AG09319 (cell line): ENCODE results near the gene ABCA4.

Experiments
- DNase-seq: peaks from one replicate; pipeline ENCODE4 v3.0.0-alpha.2; 2010; ENCODE audit warnings: low read depth; ENCODE audit errors: extremely low read depth
- TF ChIP-seq, protein P1 (sequence below): IDR thresholded peaks from 2 replicates; pipeline ENCODE4 v1.5.1; 2011; ENCODE audit warnings: low read depth, mild to moderate bottlenecking, inconsistent platforms, low read length, moderate library complexity

The ABCA4 gene

GRCh38 chr1:94014635-94015488 is 106.1 kb downstream of the ABCA4 start:
- no peak for DNase-seq
- TF ChIP-seq, protein P1, sequence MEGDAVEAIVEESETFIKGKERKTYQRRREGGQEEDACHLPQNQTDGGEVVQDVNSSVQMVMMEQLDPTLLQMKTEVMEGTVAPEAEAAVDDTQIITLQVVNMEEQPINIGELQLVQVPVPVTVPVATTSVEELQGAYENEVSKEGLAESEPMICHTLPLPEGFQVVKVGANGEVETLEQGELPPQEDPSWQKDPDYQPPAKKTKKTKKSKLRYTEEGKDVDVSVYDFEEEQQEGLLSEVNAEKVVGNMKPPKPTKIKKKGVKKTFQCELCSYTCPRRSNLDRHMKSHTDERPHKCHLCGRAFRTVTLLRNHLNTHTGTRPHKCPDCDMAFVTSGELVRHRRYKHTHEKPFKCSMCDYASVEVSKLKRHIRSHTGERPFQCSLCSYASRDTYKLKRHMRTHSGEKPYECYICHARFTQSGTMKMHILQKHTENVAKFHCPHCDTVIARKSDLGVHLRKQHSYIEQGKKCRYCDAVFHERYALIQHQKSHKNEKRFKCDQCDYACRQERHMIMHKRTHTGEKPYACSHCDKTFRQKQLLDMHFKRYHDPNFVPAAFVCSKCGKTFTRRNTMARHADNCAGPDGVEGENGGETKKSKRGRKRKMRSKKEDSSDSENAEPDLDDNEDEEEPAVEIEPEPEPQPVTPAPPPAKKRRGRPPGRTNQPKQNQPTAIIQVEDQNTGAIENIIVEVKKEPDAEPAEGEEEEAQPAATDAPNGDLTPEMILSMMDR = no peak

DNA sequence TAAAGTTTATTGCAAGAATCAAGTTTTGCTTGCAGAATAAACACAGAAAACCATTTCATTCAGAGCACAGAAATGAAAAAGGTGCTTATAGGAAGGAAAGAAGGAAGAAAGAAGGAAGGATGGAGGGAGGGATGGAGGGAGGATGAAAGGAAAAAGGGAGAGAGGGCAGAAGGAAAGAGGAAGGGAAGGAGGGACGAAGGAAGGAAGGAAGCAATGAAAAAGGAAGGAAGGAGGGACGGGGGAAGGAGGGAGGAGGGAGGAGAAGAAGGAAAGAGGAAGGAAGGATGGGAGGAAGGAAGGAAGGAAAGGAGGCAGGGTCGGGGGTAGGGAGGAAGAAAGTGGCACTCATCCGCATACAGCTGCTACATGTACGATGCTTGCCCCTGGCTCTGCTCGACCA is 106.9 kb downstream of the ABCA4 start:
- TF ChIP-seq, protein P1 = no peak
- no peak for DNase-seq

DNA sequence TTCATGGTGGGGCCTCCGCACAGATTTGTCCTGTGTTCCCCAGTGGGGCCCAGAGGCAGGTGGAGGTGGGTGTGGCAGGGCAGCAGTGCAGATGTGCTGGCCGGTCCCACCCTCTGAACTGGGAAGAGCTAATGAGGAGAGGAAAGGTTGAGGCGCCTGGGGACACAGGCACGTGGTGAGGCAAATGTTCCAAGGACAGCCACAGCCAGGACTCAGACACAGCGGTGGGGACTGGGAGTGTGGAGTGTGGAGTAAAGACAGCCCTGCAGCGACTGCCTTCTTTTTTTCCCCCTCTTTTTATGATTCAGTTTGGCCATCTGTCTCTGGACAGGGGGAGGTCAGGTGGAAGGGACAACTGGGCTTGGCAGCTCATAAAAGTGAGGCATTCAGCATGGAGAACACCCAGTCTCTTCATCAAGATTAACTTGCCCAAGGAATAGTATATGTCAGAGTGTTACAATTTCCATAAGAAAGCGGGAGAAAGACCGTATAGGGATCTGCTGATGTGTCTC is 107.5 kb downstream of the ABCA4 start:
- DNase-seq = no peak
- TF ChIP-seq, protein P1 = no peak

GRCh38 chr1:94012708-94013366 is 108.1 kb downstream of the ABCA4 start:
- TF ChIP-seq, protein P1 = no peak
- no peak for DNase-seq

GRCh38 chr1:94011709-94012595 is 109.0 kb downstream of the ABCA4 start:
- no peak for DNase-seq

DNA sequence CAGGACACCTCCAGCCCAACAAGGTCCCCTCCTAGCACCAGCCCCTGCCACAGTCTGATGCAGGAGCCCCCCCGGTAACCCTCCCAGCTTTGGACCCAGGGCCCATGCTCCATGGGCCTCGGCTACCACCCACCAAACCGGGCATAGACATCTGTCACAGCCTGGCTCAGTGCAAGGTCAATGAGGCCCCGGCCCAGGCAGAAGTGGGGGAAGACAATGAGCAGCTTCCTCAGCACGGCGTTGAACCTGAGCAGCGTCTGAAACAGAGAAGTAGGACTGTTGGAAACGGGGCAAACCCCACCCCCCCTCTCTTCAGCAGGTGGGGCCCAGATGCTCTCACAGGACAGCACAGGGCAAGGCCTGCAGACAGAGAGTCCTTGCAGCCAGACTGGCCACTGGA is 109.8 kb downstream of the ABCA4 start:
- DNase-seq = no peak
- TF ChIP-seq, protein P1 = no peak

More at GRCh38 chr1:94011709-94012595, 109.0 kb downstream of the ABCA4 start:
- TF ChIP-seq, protein P1 = no peak
